Mucosa of descending colon (tissue), 3 donors: ENCODE data around the gene TMEM255B. TPM values are rescaled to one million over a fixed set of nuclear protein-coding genes. Genes with fewer than 3 reads are reported as not detected.

ENCODE experiments used
- ATAC-seq: fragments of 200-7000 bp; cut with Tn5 transposase; one replicate; pipeline ENCODE4 v1.9.1; 2020; ENCODE audit warnings: mild to moderate bottlenecking, moderate library complexity
- DNase-seq, 3 donors: peaks; one replicate each; pipeline ENCODE4 v3.0.0-alpha.2; 2020
- H3K36me3 ChIP-seq: fragments of 200-600 bp; one replicate; pipeline ENCODE4 v1.8.0; 2021; ENCODE audit warnings: low read depth, mild to moderate bottlenecking
- H3K4me1 ChIP-seq: fragments of 200-600 bp; one replicate; pipeline ENCODE4 v1.8.0; 2021; ENCODE audit warnings: low read depth, mild to moderate bottlenecking
- H3K4me3 ChIP-seq: fragments of 200-600 bp; one replicate; pipeline ENCODE4 v1.8.0; 2021; ENCODE audit warnings: mild to moderate bottlenecking
- H3K9me3 ChIP-seq: fragments of 200-600 bp; one replicate; pipeline ENCODE4 v1.8.0; 2021; ENCODE audit warnings: mild to moderate bottlenecking
- intact Hi-C, 2 donors: fragments of 100-400 bp; cut with DNase I in 1 of 2; cut with micrococcal nuclease in 1 of 2; formaldehyde crosslinking; loops; one replicate each; pipeline versions ENCODE4 v1.11.0 to v1.11.1; 2022; cut with DNase I, micrococcal nuclease
- total RNA-seq, 3 donors: library from RNA; stranded (reverse); fragmentation: NEBNext Ultra II Directional in 2 of 3; extraction: Animal tissue kit (Norgen Biotek cat#: 25700) in 2 of 3; gene quantifications; one replicate each; pipeline versions ENCODE4 v1.2.1 to v1.2.4, GENCODE V29; 2021 to 2023
- TF ChIP-seq, protein P1 (sequence below): fragments of 200-600 bp; IDR thresholded peaks from one replicate; pipeline ENCODE4 v1.8.0; 2022; ENCODE audit warnings: antibody characterized with exemption, mild to moderate bottlenecking
- donor health status: DM: no; HTN: no; CAD: no; lungs with moderate emphysema.
- donor health status: DM: no; HTN: no; CAD: no.
- donor health status: DM: no; HTN: yes; CAD: no.

Gene TMEM255B
- total RNA-seq, 3 donors from 2014 or later: 2.9 to 6.6 (median 6.3) TPM

DNA sequence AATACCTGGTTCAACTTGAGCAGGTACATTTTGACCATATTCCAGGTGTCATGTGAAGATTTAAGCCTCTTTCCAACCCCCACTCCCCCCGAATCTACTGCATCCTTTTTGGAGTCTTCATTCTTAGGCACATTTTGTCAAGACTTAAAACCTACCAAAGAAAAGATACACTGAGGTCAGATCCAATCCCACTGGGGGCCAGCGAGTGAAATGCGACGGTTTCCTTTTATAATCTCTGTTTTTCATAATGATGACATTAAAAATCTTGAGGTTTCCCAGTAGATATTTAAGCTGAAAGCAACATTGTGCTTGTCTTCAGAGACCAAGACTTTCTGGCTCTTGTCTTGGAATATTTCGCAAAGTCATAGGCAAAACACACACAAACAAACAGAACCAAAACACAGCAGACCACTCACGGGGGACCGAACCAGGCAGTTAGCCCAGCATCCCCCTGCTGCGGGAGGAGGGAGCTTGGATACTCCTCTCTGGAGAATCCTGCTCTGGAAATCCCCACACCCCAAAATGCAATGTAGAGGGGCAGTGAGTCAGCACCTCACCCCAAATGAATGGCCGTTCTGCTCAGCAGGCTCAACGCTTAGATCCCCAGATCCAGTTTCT, 105.4 kb downstream of the TMEM255B start:
- intact Hi-C loops: no loop called here

DNA sequence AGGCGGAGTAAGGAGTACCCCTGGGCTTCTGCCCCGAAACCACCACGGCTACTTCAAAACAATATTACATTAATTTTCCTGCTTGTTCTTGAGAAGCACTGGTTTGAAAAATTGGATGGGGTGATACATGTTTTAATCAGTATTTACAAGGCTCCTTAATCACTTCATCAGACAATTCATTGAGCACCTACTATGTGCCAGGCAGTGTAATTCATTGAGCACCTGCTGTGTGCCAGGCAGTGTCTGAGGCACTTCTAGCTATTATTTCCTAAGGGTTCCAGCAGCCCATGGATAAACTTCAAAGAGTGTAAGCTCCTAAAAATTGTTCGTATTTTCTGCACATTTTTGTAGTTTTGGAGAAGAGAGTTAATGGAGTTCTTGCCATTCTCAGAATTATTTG, 106.4 kb downstream of the TMEM255B start:
- Histone ChIP-seq H3K36me3 (no peaks in the 10 kb centered on the region), H3K4me3 (no peak overlapping the region), H3K9me3 (no peaks in the 10 kb centered on the region), H3K4me1 (peaks cover 24% of the 10 kb centered on the region)
- intact Hi-C loops: no loop called here
- DNase-seq: no peak
- TF ChIP-seq, protein P1, sequence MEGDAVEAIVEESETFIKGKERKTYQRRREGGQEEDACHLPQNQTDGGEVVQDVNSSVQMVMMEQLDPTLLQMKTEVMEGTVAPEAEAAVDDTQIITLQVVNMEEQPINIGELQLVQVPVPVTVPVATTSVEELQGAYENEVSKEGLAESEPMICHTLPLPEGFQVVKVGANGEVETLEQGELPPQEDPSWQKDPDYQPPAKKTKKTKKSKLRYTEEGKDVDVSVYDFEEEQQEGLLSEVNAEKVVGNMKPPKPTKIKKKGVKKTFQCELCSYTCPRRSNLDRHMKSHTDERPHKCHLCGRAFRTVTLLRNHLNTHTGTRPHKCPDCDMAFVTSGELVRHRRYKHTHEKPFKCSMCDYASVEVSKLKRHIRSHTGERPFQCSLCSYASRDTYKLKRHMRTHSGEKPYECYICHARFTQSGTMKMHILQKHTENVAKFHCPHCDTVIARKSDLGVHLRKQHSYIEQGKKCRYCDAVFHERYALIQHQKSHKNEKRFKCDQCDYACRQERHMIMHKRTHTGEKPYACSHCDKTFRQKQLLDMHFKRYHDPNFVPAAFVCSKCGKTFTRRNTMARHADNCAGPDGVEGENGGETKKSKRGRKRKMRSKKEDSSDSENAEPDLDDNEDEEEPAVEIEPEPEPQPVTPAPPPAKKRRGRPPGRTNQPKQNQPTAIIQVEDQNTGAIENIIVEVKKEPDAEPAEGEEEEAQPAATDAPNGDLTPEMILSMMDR: no peak
- no peak for ATAC-seq

More for the DNA sequence above, 105.4 kb downstream of the TMEM255B start:
- Histone ChIP-seq H3K4me3 (peak overlapping the region; percentile 54), H3K4me1 (peaks cover 31% of the 10 kb centered on the region), H3K9me3 (no peaks in the 10 kb centered on the region), H3K36me3 (no peaks in the 10 kb centered on the region)
- TF ChIP-seq, protein P1: no peak
- no peak for ATAC-seq
- peak in 1 of 3 donors; percentile 19 for DNase-seq

Other genes starting within 250 kb of the TMEM255B start
- 10 to 100 TPM; 52.7 to 66.4 (median 54.3) TPM for gene TFDP1, start 174.5 kb upstream of the TMEM255B start, total RNA-seq
- gene ATP4B, start 101.0 kb upstream of the TMEM255B start, total RNA-seq: under 1 TPM in 1 of 3 donors, not detected in 2; 0.19 TPM
- gene GRK1, start 92.0 kb upstream of the TMEM255B start, total RNA-seq: under 1 TPM; 0.09 to 0.19 (median 0.09) TPM
- 100 to 1,000 TPM; 101 to 168 (median 113) TPM for gene GAS6, start 104.8 kb downstream of the TMEM255B start, total RNA-seq
- gene C13orf46, start 214.8 kb downstream of the TMEM255B start, total RNA-seq: 1 to 10 TPM; 1.3 to 1.8 (median 1.6) TPM